CD4-positive, alpha-beta T cell treated with Interleukin-6 at 100 ng/mL for 8 hours (primary cell): ENCODE results near the gene AHCYL1.

Experiments used
- DNase-seq: peaks from one replicate; pipeline ENCODE4 v3.0.0-alpha.2; 2020; ENCODE audit warnings: mixed read lengths, low spot score

The AHCYL1 gene

GRCh38 chr1:109976762-109977161 lies 7.8 kb upstream of the AHCYL1 start:
- no peak for DNase-seq

- no peak for DNase-seq
Measured at GRCh38 chr1:109977225-109977624, 7.3 kb upstream of the AHCYL1 start.

- DNase-seq = no peak
Measured at GRCh38 chr1:109977657-109978378, 6.7 kb upstream of the AHCYL1 start.

- DNase-seq = no peak
Measured at GRCh38 chr1:109978761-109979488, 5.6 kb upstream of the AHCYL1 start.

- no peak for DNase-seq
Measured at GRCh38 chr1:109979489-109980091, 5.0 kb upstream of the AHCYL1 start.

- no peak for DNase-seq
Measured at GRCh38 chr1:109980324-109981003, 4.1 kb upstream of the AHCYL1 start.

- no peak for DNase-seq
Measured at GRCh38 chr1:109981004-109981335, 3.6 kb upstream of the AHCYL1 start.

GRCh38 chr1:109983380-109984189 lies 980 bp upstream of the AHCYL1 start:
- no peak for DNase-seq

GRCh38 chr1:109984190-109984455 lies 442 bp upstream of the AHCYL1 start:
- DNase-seq = no peak

- no peak for DNase-seq
Measured at GRCh38 chr1:109985247-109986053, 885 bp downstream of the AHCYL1 start.

GRCh38 chr1:109986054-109986444 lies 1.5 kb downstream of the AHCYL1 start:
- DNase-seq = no peak

- no peak for DNase-seq
Measured at GRCh38 chr1:109988349-109988914, 3.9 kb downstream of the AHCYL1 start.

GRCh38 chr1:109989506-109990301 lies 5.1 kb downstream of the AHCYL1 start:
- no peak for DNase-seq

- no peak for DNase-seq
Measured at GRCh38 chr1:109990302-109990653, 5.7 kb downstream of the AHCYL1 start.

- no peak for DNase-seq
Measured at GRCh38 chr1:109991400-109991925, 6.9 kb downstream of the AHCYL1 start.

GRCh38 chr1:109993885-109994284 lies 9.3 kb downstream of the AHCYL1 start:
- no peak for DNase-seq

- DNase-seq = no peak
Measured at GRCh38 chr1:109994654-109995053, 10.1 kb downstream of the AHCYL1 start.

- DNase-seq = no peak
Measured at GRCh38 chr1:109995536-109995935, 11.0 kb downstream of the AHCYL1 start.

- no peak for DNase-seq
Measured at GRCh38 chr1:109996476-109996875, 11.9 kb downstream of the AHCYL1 start.
